Activated CD8-positive, alpha-beta memory T cell treated with anti-CD3 and anti-CD28 coated beads for 4 hours (primary cell): ENCODE measurements around the gene MLLT3.

ENCODE experiments used
- DNase-seq, 2 donors: peaks; one replicate each; pipeline ENCODE4 v3.0.0-alpha.2; 2020; ENCODE audit warnings: low read depth in 2 of 2

The MLLT3 gene

DNA sequence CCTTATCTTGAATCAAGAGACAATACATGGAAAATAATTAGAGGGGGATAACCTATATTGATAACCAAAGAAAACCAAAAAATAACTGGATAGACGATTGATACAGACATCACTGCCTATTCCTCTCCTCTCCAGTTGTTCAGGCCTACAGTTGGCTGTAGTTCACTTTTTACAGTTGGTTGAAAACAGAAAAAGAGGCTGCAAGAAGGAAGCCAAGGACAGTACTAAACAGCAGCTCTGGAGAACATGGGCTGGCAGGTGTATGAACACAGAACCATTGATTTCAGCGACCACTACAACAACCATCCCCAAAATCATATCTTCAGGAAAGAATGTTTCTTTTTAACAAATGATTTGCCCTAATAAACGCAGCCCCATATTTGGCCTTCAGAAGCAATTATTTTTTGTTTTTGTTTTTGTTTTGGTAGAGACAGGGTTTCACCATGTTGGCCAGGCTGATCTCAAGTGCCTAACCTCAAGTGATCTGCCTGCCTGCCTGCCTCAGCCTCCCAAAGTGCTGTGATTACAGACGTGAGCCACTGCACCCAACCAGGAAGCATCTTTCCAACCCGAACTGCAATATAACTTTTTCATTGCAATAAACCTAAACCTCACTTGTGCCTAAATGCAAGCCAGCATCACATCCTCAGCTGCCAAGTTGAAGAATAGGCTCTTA is 64.3 kb downstream of the MLLT3 start:
- no peak for DNase-seq

DNA sequence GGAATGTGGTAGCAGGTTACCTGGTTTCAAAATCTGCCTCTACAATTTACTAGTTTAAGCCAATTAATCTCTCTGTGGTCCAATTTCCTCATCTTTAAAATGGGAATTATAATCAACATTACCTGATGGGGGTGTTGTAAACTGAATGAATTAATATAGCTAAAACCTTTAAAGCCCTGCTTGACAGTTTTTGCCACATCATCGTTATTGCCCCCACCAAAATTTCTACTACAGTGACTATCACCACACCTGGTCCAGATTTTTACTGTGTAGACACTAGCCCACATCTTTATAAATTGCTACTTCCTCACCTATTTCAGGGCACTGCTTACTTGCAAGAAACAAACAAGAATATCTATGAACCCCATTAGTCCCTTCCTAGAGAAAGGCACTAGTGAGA is 65.0 kb downstream of the MLLT3 start:
- DNase-seq: no peak

DNA sequence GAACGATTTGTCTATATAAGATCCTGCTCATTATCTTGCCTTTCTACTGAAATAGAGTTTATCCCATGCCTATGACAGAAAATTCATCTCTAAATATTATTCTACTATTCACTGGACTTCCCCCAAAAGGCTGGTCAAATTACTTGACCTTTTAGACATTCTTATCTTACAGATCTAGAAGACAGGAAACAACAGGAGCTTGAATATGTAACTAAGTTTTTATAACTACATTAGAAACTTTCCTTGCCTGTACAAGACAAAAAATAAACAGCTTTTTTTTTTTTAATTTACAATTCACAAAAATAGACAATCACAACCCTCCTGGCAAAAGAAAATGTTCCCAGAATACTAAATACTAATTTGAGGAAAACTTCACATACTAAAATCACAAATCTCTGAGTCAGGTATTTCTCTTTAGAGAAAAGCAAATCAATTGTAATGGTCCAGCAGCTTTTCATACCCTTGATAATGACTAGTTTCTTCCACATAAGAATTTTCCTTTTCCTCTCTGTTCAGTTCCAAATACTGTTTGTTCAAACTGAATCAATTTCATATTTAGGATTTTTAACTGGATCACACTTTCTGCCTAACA is 68.6 kb downstream of the MLLT3 start:
- no peak for DNase-seq

DNA sequence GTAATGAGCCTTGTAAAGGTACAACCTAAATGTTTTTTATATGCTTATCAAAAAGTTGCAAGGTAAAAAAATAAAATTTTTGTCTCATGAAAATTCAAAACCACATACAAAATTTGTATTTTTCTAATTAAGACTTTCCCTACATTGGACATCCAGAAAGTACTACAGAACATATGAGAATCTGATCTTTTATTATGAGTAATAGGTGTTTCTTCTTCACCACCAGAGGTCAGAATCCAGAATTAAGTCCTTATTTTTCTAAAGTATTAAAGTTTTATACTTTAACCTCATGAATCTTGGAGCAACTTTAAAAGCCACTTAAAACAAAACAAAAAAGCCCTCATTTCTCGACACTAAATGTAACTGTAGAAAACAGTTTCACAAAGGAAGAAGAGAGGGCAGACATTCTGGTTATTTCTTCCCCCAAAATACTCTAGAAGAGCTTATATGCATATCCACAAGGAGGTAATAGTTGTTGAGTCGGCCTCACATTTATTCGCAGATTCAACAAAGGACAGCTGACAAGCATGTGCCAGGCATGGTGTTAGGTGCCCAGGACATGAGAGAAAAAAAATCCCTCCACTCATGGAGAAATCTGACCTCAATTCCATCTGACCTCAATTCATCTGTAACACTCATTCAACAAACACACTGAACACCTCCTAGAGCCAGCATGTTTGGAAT is 69.3 kb downstream of the MLLT3 start:
- DNase-seq: no peak

DNA sequence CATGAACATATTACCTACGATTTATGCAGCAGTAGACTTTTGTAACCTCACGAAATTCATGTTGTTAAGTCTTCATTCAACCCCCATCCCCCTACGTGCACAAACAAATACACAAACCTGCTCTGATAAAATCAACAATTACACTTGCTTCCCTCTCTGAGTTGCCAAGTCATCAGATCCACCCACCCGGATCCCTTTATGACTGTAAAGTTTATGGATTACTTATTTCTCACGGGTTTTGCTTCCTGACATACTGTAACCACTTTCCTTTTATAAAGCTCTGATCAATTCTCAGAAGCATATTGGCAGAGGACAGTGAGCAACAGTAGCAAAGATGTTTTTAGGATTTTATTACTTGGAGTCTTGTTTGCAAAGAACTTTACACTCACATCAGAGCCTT is 70.5 kb downstream of the MLLT3 start:
- no peak for DNase-seq

DNA sequence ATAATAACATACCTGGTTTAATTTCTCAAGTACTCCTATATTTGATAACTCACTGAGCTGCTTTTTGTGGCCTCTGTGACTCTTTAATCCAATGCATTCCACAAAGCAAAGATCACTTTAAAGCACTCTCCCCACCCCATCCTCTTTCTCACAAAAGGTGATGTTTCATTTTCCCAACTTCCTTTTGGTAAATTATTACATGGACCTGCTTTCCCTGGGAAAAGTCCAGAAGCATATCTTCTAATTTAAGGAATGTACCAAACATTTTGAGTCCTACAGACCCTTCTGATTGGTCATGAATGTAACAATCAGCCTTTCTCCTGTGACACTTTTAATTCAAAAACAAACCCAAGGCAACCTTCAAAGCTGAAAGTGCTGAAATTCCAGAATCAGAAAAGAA is 71.1 kb downstream of the MLLT3 start:
- DNase-seq: no peak

DNA sequence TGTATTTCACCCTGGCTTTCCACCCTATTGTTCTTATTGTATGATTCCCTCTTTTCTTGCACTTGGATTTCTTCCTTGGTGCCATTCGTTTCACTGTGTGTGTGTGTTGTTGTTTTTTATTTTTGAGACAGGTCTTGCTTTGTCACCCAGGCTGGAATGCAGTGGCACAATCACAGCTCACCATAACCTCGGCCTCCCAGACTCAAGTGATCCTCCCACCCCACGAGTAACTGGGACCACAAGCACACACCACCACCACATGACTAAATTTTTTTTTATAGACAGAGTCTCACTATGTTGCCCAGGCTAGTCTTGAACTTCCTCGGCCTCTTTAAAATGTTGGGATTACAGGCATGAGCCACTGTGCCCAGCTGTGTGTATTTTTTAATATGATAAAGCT is 72.0 kb downstream of the MLLT3 start:
- DNase-seq: no peak

DNA sequence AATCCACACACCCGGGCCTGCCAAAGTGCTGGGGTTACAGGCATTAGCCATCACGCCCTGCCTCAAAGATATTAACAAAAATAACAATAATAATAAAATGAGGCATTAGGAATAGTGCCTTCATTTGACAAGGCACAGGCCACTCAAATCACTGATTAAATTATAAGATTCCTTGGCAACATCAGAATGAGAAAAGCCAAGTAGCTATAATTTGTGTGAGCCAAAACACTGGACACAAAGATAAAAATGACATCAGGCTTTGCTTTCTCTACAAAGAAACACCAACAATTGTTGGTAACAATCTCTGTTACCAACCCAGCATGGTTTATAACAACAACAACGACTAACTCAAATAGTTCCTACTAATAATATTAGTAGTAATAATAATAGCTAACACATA is 73.2 kb downstream of the MLLT3 start:
- no peak for DNase-seq

DNA sequence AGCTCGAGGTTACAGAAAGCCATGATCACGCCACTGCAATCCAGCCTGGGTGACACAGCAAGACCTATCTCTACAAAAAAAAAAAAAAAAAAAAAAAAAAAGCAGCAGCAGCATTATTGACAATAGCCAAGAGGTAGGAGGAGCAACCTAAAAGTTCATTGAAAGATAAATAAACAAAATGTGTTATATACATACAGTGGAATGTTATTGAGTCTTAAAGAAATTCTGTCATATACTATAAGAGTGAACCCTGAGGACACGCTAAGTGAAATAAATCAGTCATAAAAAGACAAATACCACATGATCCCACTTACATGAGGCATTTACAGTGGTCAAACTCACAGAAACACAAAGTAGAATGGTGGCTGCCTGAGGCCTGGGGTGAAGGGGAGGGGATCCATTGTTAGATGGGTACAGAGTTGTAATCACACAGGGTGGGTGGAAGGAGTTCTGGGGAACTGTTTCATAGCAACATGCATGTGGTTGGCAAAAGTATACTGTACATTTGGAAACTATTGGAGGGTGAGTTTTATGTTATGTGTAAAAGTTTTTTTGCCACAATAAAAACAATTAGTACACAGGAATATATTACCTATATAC is 77.2 kb downstream of the MLLT3 start:
- no peak for DNase-seq

DNA sequence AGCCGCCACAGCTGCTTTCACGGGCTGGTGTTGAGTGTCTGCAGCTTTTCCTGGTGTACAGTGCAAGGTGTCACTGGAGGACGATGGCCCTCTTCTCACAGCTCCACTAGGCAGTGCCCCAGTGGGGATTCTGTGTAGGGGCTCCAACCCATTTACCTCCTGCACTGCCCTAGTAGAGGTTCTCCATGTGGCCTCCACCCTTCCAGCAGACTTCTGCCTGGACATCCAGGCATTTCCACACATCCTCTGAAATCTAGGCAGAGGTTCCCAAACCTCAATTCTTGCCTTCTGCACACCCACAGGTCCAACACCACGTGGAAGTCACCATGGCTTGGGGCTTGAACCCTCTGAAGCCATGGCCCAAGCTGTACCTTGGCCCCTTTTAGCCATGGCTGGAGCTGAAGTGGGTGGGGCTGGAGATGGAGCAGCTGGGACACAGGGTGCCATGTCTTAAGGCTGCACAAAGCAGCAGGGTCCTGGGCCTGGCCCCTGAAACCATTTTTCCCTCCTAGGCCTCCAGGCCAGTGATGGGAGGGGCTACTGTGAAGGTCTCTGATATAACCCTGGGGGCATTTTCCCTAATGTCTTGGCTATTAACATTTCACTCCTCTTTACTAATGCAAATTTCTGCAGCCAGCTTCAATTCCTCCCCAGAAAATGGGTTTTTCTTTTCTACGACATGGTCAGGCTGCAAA is 82.0 kb downstream of the MLLT3 start:
- DNase-seq: no peak

DNA sequence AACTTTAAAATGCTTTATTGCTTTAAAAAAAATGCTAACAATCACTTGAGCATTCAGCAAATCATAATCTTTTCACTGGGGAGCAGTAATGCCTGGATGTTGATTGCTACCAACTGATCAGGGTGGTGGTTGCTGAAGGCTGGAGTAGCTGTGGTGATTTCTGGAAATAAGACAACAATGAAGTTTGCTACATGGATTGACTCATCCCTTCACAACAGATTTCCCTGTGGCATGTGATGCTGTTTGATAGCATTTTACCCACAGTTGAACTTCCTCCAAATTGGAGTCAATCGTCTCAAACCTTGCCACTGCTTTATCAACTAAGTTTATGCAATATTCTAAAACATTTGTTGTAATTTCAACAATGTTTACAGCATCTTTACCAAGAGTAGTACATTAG is 83.3 kb downstream of the MLLT3 start:
- DNase-seq: no peak

DNA sequence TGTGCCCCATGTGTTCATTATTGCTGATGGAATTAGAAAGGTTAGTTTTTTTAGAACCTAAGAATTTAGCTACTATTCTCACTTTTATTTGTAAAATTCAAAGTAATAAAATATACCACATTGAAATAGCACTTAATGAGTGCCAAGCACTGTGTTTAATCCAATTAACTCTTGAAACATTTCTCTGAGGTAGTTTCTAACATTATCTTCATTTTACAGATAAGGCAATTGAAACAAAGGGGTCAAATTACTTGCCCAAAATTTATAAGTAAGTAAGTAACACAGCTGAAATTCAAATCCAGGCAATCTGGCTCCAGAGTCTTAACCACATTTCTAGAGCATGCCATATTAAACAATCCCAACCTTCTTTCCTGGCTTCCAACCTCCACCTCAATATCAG is 84.2 kb downstream of the MLLT3 start:
- no peak for DNase-seq

DNA sequence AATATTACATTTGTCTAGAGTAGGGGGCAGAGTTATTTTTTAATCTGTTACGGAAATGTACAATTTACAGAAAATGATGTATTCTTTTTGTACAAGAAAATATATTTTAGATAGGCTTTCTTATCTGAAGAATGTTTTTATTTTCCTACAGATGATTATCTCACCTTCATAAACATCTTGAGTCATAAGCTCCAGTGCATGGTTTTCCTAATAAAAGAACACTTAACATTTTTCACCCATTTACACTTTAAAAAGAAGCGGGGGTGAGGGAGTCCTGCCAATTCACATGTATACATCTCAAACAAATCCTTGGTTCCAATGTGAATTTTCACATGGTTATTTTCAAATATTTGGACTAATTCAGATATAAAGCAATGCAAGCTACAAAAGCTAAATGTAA is 85.0 kb downstream of the MLLT3 start:
- DNase-seq: no peak

DNA sequence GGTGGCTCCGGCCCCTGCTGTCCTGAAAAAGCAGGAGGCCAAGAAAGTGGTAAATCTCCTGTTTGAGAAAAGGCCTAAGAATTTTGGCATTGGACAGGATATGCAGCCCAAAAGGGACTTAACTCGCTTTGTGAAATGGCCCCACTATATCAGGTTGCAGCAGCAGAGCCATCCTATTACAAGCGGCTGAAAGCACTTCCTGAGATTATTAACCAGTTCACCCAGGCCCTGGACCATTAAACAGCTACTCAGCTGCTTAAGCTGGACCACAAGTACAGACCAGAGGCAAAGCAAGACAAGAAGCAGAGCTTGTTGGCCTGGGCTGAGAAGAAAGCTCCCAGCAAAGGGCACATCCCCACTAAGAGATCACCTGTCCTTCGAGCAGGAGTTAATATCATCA is 89.7 kb downstream of the MLLT3 start:
- no peak for DNase-seq

DNA sequence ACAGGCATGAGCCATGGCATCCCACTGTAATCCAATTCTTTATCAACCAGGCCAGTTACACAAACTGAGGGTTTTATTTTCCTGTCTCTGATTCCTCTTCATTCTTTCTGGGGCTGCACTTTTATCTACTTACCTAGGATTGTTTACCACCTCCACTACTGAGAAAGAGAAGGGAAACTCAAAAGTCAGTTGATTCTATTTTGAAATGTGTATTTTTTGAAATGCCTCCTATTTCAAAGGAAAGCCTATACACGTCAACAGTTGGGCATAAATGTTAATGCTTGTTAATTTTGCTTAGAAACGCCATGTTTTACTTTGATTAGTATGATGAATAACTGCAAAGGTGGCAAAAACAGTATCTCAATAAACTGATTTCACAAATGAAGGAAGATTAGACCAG is 92.5 kb downstream of the MLLT3 start:
- no peak for DNase-seq

DNA sequence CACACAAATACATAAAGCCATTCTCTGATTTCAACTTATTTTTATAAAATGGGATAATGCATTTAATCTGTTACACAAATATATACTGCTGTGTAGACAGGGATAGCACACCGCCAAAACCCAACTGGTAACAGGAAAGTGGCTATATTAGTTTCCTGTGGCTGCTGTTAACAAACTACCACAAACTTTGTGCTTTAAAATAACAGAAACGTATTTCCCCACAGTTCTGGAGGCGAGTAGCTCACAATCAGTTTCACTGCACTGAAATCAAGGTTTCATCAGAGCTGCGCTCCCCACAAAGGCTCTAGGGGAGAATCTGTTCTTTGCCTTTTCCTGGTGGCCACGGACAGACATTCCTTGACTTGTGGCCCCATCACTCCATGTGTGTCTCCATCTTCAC is 94.0 kb downstream of the MLLT3 start:
- no peak for DNase-seq

DNA sequence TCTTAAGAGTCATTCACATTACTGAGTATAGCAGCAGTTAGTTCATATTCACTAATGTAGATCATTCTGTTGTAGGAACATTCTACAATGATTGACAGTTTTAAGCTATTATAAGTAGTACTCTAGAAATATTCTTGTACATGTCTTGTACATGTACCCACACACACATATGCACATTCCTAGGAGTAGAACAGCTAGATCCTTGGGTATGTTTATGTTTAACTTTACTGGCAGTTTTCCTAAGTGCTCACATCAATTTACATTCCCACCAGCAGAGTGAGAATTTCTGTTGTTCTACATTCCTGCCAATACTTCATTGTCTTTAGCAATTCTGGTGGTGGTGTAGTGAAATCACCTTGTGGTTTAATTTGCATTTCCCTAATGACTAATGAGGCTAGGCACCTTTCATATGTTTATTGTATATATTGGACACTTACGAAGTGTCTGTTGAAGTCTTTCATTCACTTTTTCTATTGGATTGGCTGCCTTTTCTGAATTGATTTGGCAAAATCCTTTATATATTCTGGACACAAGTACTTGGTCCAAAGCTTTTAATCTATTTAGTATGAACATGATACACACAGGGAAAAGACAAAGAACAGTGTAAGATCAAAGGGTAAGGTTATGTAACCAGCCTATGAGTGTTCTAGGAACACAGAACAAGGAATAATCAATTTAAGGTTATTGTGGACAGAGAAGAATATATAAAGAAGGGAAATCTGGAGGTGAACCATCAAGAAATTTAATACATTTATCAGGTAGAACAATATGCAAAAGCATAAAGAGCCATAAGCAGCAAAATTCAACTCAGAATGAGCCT is 95.6 kb downstream of the MLLT3 start:
- no peak for DNase-seq

DNA sequence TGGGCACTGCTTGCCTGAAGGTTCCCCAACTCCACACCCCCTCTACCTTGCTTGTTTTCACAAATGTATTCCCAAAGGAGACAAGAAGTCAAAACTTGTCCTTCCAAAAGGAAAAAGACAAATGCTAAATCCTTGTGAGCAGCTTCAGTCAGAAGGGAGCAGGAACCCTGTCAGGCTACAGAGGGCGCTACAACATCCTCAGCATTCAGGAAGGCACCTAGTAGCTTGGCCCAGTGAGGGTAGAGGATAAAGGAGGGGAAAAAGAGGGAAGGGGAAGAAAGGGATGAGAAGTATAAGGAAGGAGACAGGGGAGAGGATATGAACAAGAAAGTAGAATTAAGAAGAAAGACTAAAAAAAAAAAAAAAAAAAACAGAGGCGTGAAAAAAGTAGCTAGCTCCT is 97.5 kb downstream of the MLLT3 start:
- DNase-seq: no peak

DNA sequence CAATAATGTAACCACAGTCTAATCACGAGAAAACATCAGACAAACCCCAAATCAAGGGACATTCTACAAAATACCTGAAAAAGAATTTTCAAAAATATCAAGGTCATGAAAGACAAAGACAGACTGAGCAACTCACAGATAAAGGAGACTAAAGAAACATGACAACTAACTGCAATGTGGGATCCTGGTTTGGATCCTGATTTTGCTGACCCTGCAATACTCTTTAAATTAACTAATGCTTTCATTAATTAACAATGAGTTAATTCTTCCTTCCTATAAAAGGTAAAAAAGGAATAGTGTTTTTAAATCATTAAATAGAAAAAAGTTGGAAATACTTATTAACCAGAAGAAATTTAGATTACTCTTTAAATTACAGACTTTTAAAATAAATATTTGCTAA is 103.6 kb downstream of the MLLT3 start:
- no peak for DNase-seq

DNA sequence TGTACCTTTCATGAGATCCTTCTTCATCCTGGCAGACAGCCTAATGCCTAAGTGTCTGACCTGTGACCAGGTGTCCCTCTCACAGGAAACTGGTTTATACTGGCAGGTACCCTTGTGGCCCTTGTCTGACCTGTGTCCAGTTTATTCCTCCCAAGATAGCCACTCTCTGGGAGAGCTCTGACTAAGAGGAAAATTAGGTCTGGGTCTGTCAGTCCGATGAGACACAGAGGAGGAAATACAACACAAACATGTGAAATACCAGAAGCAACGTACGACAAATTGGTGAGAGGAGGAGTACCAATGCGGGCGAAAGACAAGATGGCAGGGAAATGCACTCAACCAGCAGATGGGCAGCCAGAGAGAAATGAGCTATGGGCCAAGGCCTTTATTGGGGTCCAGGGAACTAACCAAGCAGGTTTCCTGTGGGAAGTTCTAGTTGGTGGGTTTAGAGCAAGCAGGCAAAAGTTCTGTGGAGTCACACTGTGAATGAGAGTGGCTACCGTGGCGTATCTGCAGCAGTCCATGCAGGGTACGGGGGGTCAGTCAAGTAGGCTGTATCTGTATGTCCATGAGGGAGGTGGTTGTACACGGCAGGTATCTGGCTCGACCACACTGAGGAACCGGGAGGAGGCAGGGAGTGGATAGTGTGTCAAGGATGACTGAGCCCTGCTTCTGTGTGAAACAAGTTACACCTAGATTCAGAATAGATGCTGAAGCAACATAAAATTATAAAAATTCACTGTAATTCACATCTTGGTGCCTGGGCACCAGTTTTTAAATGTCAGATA is 109.0 kb downstream of the MLLT3 start:
- no peak for DNase-seq

DNA sequence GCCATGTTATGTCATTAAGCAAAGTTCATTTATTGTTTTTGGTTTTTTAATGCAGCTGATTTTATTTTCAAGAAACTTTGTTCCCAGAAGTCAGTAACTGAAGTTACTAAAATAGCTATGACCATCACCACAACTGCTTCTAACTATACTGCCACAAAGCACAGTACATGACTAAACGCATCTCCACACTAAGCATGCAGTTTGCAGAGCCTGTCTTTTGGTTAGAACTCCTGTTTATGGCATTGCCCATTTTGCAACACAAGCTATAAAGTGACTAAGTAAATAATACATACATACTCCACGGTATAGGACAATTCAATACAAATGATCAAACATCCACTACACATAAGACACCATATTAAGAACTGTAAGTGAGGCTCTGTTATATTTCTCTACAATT is 109.7 kb downstream of the MLLT3 start:
- DNase-seq: no peak
